Upper lobe of left lung (tissue), 4 donors: ENCODE measurements around the gene SVOP.

Source experiments
- CTCF ChIP-seq, 6 experiments: fragments of 450-650 bp in 4 of 6; fragments of 200-600 bp in 2 of 6; sonication (generic) in 2 of 6; IDR thresholded peaks; one replicate each; pipeline ENCODE4 v1.5.1; 2016 to 2019; ENCODE audit warnings: antibody characterized with exemption in 6 of 6
- POLR2A ChIP-seq, 4 donors: fragments of 450-650 bp; IDR thresholded peaks; one replicate each; pipeline ENCODE4 v1.5.1; 2016 to 2017; ENCODE audit warnings: antibody characterized with exemption in 4 of 4, mild to moderate bottlenecking in 2 of 4

DNA sequence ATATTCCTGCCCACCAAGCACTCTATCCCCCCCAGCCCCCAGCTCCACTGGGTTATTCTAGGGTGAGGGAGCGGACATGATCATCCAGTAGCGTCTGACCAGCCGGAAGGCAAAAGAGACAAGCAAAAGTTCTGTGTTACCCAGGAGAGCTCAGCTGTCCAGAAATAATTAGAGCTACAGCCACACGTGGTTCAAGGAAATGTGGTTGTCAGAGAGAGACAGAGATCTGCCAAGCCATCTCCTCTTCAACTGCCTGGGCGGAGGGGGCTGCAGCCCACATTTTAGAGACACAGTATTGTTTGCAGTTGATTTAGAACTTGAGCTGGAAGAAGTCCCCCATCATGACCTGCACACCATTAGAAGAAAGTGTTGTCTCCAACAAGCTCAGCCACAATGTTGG, 110.5 kb downstream of the SVOP start:
- no peak for TF ChIP-seq CTCF (IDR thresholded peaks at IDR 0.05)
- TF ChIP-seq POLR2A (IDR thresholded peaks at IDR 0.05), result no peak
